Keratinocyte (primary cell): ENCODE results near the gene F7. TPM values are rescaled to one million over a fixed set of nuclear protein-coding genes. Genes with fewer than 3 reads are reported as not detected.

Experiments used
- DNase-seq: peaks from one replicate; pipeline ENCODE4 v3.0.0-alpha.2; 2011; ENCODE audit warnings: low read depth, missing footprints, low spot score
- FAIRE-seq: peaks from 2 replicates; lab custom pipeline; 2011; peaks lifted over from hg19 to GRCh38; lab: Jason Lieb, UNC
- H2AFZ ChIP-seq: 2 replicates; pipeline ENCODE4 v1.6.0; 2012; ENCODE audit warnings: low read length, control low read depth, inconsistent platforms; ENCODE audit not compliant: control insufficient read depth
- H3K27ac ChIP-seq: 2 replicates; pipeline ENCODE4 v1.5.1; 2011; ENCODE audit warnings: low read length; ENCODE audit not compliant: control insufficient read depth, insufficient read depth
- H3K27me3 ChIP-seq: 3 replicates; pipeline ENCODE4 v1.6.0; 2011; ENCODE audit warnings: low read length; ENCODE audit not compliant: control insufficient read depth, insufficient read depth; ENCODE audit errors: extremely low read depth
- H3K36me3 ChIP-seq, 2 experiments: 2 replicates in 1 of 2; 3 replicates in 1 of 2; pipeline ENCODE4 v1.5.1; 2011; ENCODE audit warnings: low read length in 2 of 2, mild to moderate bottlenecking in 1 of 2; ENCODE audit not compliant: control insufficient read depth in 2 of 2, insufficient read depth in 2 of 2; ENCODE audit errors: extremely low read depth in 1 of 2
- H3K4me1 ChIP-seq: 3 replicates; pipeline ENCODE4 v1.5.1; 2011; ENCODE audit warnings: low read length; ENCODE audit not compliant: control insufficient read depth, insufficient read depth; ENCODE audit errors: extremely low read depth
- H3K4me2 ChIP-seq: 3 replicates; pipeline ENCODE4 v1.6.0; 2011; ENCODE audit warnings: low read depth, low read length; ENCODE audit not compliant: control insufficient read depth, insufficient read depth; ENCODE audit errors: extremely low read depth
- H3K4me3 ChIP-seq, 3 experiments: fragments of 200-600 bp in 1 of 3; sonication (generic) in 1 of 3; 2 replicates in 2 of 3; 3 replicates in 1 of 3; pipeline ENCODE4 v1.5.1; 2011 to 2016; ENCODE audit warnings: low read length in 3 of 3, mild to moderate bottlenecking in 3 of 3, control low read depth in 2 of 3, inconsistent platforms in 1 of 3, low read depth in 1 of 3, mixed read lengths in 1 of 3, mixed run types in 1 of 3, moderate library complexity in 1 of 3; ENCODE audit not compliant: control insufficient read depth in 2 of 3, insufficient read depth in 2 of 3; ENCODE audit errors: extremely low read depth in 1 of 3
- H3K79me2 ChIP-seq: 2 replicates; pipeline ENCODE4 v1.6.0; 2012; ENCODE audit warnings: low read length; ENCODE audit not compliant: control insufficient read depth, insufficient read depth
- H3K9ac ChIP-seq: 3 replicates; pipeline ENCODE4 v1.6.0; 2011; ENCODE audit warnings: low read length; ENCODE audit not compliant: control insufficient read depth, insufficient read depth; ENCODE audit errors: extremely low read depth
- H3K9me1 ChIP-seq: 3 replicates; pipeline ENCODE4 v1.6.0; 2011; ENCODE audit warnings: low read length; ENCODE audit not compliant: control insufficient read depth, insufficient read depth; ENCODE audit errors: extremely low read depth
- H3K9me3 ChIP-seq: 2 replicates; pipeline ENCODE4 v1.5.1; 2012; ENCODE audit warnings: low read depth, low read length; ENCODE audit not compliant: control insufficient read depth
- H4K20me1 ChIP-seq: 3 replicates; pipeline ENCODE4 v1.6.0; 2011; ENCODE audit warnings: low read length; ENCODE audit not compliant: control insufficient read depth, insufficient read depth; ENCODE audit errors: extremely low read depth
- EZH2 ChIP-seq: IDR thresholded peaks from one replicate; pipeline ENCODE4 v1.6.1; 2012; ENCODE audit warnings: inconsistent platforms, mild to moderate bottlenecking, low read length, moderate library complexity
- dilution Hi-C: fragments of 300-500 bp; cut with MboI; formaldehyde crosslinking; loops from one replicate; pipeline ENCODE4 v1.7.0; 2020; ENCODE audit warnings: low sequenced_read_pairs; ENCODE audit not compliant: extremely low pct_ligation_motif_present
- polyA plus RNA-seq, 5 experiments: library from polyadenylated mRNA; depleted of rRNA in 3 of 5; stranded (reverse) in 3 of 5; stranded (forward) in 1 of 5; unstranded in 1 of 5; fragments of >200 nt; gene quantifications; 1 replicate in 1 of 5; 2 replicates in 3 of 5; 3 replicates in 1 of 5; pipeline versions ENCODE4 v1.2.1 to v1.2.3, GENCODE V29; 2011 to 2012; ENCODE audit warnings: missing spikeins in 2 of 5, low read depth in 1 of 5, low replicate concordance in 1 of 5
- TF ChIP-seq, protein P1 (sequence below), 3 experiments: IDR thresholded peaks in 1 of 3; conservative IDR thresholded peaks in 1 of 3; optimal IDR thresholded peaks in 1 of 3; 2 replicates in 2 of 3; 3 replicates in 1 of 3; pipeline versions ENCODE3 to v1.5.1; 2011; ENCODE audit warnings: low read length in 3 of 3, mild to moderate bottlenecking in 3 of 3, moderate library complexity in 2 of 3, control low read depth in 1 of 3, inconsistent platforms in 1 of 3; ENCODE audit not compliant: insufficient read depth in 2 of 3; ENCODE audit errors: extremely low read depth in 1 of 3

F7 gene
- polyA plus RNA-seq, 1 donor (not counting 4 experiments of a cell fraction or from before 2014, with no cell fraction given), result not detected

DNA sequence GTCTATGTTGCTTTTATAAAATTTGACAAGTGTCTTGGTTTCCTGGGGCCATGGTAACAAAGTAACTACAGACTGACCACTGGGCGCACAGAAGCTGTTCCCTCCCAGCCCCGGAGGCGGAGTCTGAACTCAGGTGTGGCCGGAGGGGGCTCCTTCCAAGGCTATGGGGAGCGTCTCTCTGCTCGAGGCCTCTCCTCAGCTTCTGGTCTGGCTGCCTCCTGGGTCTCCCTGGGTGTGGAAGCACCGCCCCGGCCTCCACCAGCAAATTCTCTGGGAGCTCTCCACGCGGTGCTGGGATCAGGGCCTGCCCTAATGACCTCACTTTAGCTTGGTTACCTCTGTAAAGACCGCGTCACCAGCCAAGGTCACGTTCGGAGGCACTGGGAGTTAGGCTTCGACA lies 45.7 kb upstream of the F7 start:
- DNase-seq (no peak), FAIRE-seq (no peak)
- Histone ChIP-seq H3K4me1 (no peaks in the 10 kb centered on the region), H3K27me3 (no peaks in the 10 kb centered on the region), H3K9me3 (peaks cover 7% of the 10 kb centered on the region), H2AFZ (no peak overlapping the region), H3K9me1 (no peaks in the 10 kb centered on the region), H3K4me3 (no peak overlapping the region), H3K27ac (no peak overlapping the region), H3K36me3 (no peaks in the 10 kb centered on the region), H3K4me2 (no peak overlapping the region), H3K9ac (no peak overlapping the region), H3K79me2 (no peaks in the 10 kb centered on the region), H4K20me1 (no peaks in the 10 kb centered on the region)
- dilution Hi-C loops, result no loop called here
- TF ChIP-seq, protein P1, sequence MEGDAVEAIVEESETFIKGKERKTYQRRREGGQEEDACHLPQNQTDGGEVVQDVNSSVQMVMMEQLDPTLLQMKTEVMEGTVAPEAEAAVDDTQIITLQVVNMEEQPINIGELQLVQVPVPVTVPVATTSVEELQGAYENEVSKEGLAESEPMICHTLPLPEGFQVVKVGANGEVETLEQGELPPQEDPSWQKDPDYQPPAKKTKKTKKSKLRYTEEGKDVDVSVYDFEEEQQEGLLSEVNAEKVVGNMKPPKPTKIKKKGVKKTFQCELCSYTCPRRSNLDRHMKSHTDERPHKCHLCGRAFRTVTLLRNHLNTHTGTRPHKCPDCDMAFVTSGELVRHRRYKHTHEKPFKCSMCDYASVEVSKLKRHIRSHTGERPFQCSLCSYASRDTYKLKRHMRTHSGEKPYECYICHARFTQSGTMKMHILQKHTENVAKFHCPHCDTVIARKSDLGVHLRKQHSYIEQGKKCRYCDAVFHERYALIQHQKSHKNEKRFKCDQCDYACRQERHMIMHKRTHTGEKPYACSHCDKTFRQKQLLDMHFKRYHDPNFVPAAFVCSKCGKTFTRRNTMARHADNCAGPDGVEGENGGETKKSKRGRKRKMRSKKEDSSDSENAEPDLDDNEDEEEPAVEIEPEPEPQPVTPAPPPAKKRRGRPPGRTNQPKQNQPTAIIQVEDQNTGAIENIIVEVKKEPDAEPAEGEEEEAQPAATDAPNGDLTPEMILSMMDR (optimal IDR thresholded peaks at IDR 0.05 in 1 of 3, IDR thresholded peaks at IDR 0.05 in 1 of 3, conservative IDR thresholded peaks at IDR 0.05 in 1 of 3; ENCODE audit: extremely low read depth in 1 of 3, insufficient read depth in 2 of 3, low read length in 3 of 3), result no peak
- TF ChIP-seq EZH2, result no peak

DNA sequence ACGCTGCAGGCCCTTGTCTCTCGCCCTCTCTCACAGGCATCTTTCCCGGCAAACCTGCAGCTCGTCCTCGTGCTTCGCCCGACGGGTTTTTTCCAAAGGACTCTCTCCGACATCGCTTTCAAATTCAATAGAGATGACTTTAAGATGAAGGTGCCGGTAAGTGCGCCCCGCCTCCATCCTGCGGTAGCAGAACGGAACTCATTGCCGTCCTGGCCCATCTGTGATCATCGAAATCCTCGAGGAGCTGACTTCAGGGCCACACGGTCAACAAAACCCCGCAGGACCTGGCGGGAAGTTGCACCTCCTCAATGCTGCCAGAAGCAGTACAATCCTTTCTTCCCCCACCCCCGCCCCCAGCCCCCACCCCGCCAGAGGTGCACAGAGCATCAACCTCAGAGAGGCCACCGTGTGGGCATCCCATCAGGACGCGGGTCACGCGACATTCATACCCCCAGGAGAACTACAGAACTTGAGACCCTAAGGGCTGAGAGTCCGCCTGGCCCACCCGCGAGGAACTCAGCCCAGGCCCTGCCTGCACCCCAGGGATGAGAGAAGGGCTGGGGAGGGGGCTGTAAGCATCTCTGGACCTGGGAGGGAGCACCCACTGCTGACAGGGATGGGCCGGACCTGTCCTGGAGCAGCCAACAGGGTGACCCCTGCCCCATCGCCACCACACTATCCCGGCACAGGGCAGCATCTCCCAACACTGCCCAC lies 44.9 kb upstream of the F7 start:
- Histone ChIP-seq H3K4me1 (no peaks in the 10 kb centered on the region), H3K9me1 (no peaks in the 10 kb centered on the region), H3K79me2 (no peaks in the 10 kb centered on the region), H3K4me3 (no peak overlapping the region), H4K20me1 (no peaks in the 10 kb centered on the region), H3K9ac (no peak overlapping the region), H3K4me2 (no peak overlapping the region), H3K27me3 (no peaks in the 10 kb centered on the region), H3K36me3 (no peaks in the 10 kb centered on the region), H3K9me3 (peaks cover 7% of the 10 kb centered on the region), H2AFZ (no peak overlapping the region), H3K27ac (no peak overlapping the region)
- no peak for DNase-seq
- dilution Hi-C loops, result no loop called here
- FAIRE-seq, result no peak
- TF ChIP-seq EZH2, result no peak
- TF ChIP-seq, protein P1 (optimal IDR thresholded peaks at IDR 0.05 in 1 of 3, IDR thresholded peaks at IDR 0.05 in 1 of 3, conservative IDR thresholded peaks at IDR 0.05 in 1 of 3; ENCODE audit: extremely low read depth in 1 of 3, insufficient read depth in 2 of 3, low read length in 3 of 3), result no peak
